GM12878 (cell line): ENCODE results near the gene ATG5. TPM values are rescaled to one million over a fixed set of nuclear protein-coding genes. Genes with fewer than 3 reads are reported as not detected.
A peak's percentile ranks its signal among the peaks of the same experiment; 100 is the strongest.

Experiments used
- ATAC-seq: fragments of 200-7000 bp; cut with Tn5 transposase; 3 replicates; pipeline ENCODE4 v1.9.1; 2020; ENCODE audit warnings: mild to moderate bottlenecking, moderate library complexity
- BruUV-seq: library from RNA; stranded (reverse); fragments of 400-500 nt; replicated peaks from 2 replicates; lab custom pipeline; 2021; lab: Mats Ljungman, UMichigan
- CTCF ChIA-PET: fragments of 300-600 bp; sonication (Branson Sonifier 250); formaldehyde crosslinking; extraction: SDS; loops from one replicate; lab custom pipeline; 2021; ENCODE audit warnings: inconsistent platforms; lab: Yijun Ruan, JAX
- POLR2A ChIA-PET: fragments of 350-600 bp; formaldehyde crosslinking; extraction: SDS; loops from one replicate; lab custom pipeline; 2021; ENCODE audit warnings: inconsistent platforms; lab: Charles Lee
- RAD21 ChIA-PET: fragments of 300-600 bp; sonication (Branson Sonifier 250); formaldehyde crosslinking; loops from one replicate; lab custom pipeline; 2023; ENCODE audit warnings: antibody characterized with exemption; ENCODE audit not compliant: unreplicated experiment; lab: Charles Lee
- SMC1A ChIA-PET: fragments of 300-600 bp; sonication (Branson Sonifier 250); formaldehyde crosslinking; loops from one replicate; lab custom pipeline; 2023; ENCODE audit not compliant: unreplicated experiment, uncharacterized antibody; lab: Charles Lee
- DNase-seq: peaks from one replicate; pipeline ENCODE4 v3.0.0-alpha.2; 2011; ENCODE audit warnings: low read depth, low spot score
- FAIRE-seq: peaks from 3 replicates; lab custom pipeline; 2011; peaks lifted over from hg19 to GRCh38; lab: Jason Lieb, UNC
- H2AFZ ChIP-seq: 2 replicates; pipeline ENCODE4 v1.6.0; 2011; ENCODE audit warnings: low read depth, low read length, control low read depth; ENCODE audit not compliant: control insufficient read depth
- H3K27ac ChIP-seq: 2 replicates; pipeline ENCODE4 v1.5.1; 2011; ENCODE audit warnings: control low read depth; ENCODE audit not compliant: control insufficient read depth, insufficient read depth
- H3K27me3 ChIP-seq, 2 experiments: replicated peaks in 1 of 2; 2 replicates each; pipeline versions ENCODE4 v1.6.0 to v1.6.1; 2011; ENCODE audit warnings: low read length in 1 of 2; ENCODE audit not compliant: control insufficient read depth in 2 of 2, insufficient read depth in 2 of 2
- H3K36me3 ChIP-seq, 2 experiments: 2 replicates each; pipeline ENCODE4 v1.5.1; 2011; ENCODE audit warnings: low read length in 1 of 2; ENCODE audit not compliant: control insufficient read depth in 2 of 2, insufficient read depth in 2 of 2
- H3K4me1 ChIP-seq: 2 replicates; pipeline ENCODE4 v1.6.1; 2011; ENCODE audit warnings: mild to moderate bottlenecking, low read length, moderate library complexity, mixed read lengths; ENCODE audit not compliant: control insufficient read depth, insufficient read depth
- H3K4me2 ChIP-seq: 2 replicates; pipeline ENCODE4 v1.6.0; 2011; ENCODE audit warnings: control low read depth; ENCODE audit not compliant: control insufficient read depth, insufficient read depth
- H3K4me3 ChIP-seq: fragments of 200-600 bp; sonication (generic); 2 replicates; pipeline ENCODE4 v1.5.1; 2016
- H3K79me2 ChIP-seq: 2 replicates; pipeline ENCODE4 v1.6.0; 2011; ENCODE audit warnings: low read length; ENCODE audit not compliant: control insufficient read depth, insufficient read depth
- H3K9ac ChIP-seq: 2 replicates; pipeline ENCODE4 v1.8.0; 2011; ENCODE audit warnings: low read length, control low read depth, mixed read lengths; ENCODE audit not compliant: control insufficient read depth, insufficient read depth
- H3K9me3 ChIP-seq: replicated peaks from 3 replicates; pipeline ENCODE4 v1.5.1; 2011; ENCODE audit warnings: mild to moderate bottlenecking, low read length; ENCODE audit not compliant: control insufficient read depth, insufficient read depth
- H4K20me1 ChIP-seq: 2 replicates; pipeline ENCODE4 v1.6.0; 2011; ENCODE audit not compliant: control insufficient read depth, insufficient read depth
- BMI1 ChIP-seq: fragments of 450-650 bp; IDR thresholded peaks from 2 replicates; pipeline ENCODE4 v1.6.1; 2016; ENCODE audit warnings: mild to moderate bottlenecking, moderate library complexity, borderline replicate concordance
- DPF2 ChIP-seq: fragments of 450-650 bp; IDR thresholded peaks from 2 replicates; pipeline ENCODE4 v1.6.1; 2017; ENCODE audit warnings: mild to moderate bottlenecking
- EZH2 ChIP-seq: IDR thresholded peaks from 2 replicates; pipeline ENCODE4 v1.6.1; 2012; ENCODE audit warnings: low read depth, mild to moderate bottlenecking, control low read depth, inconsistent platforms, low read length, borderline replicate concordance; ENCODE audit not compliant: control insufficient read depth
- HDGF ChIP-seq: fragments of 450-650 bp; IDR thresholded peaks from 2 replicates; pipeline ENCODE4 v1.6.1; 2016; ENCODE audit warnings: antibody characterized with exemption
- RUNX3 ChIP-seq: IDR thresholded peaks from 2 replicates; pipeline ENCODE4 v1.6.1; 2012; ENCODE audit warnings: low read length, inconsistent platforms
- SUZ12 ChIP-seq: fragments of 200-600 bp; sonication (generic); IDR thresholded peaks from one replicate; pipeline ENCODE4 v1.6.1; 2018; ENCODE audit warnings: antibody characterized with exemption, mild to moderate bottlenecking; ENCODE audit not compliant: unreplicated experiment
- ZNF274 ChIP-seq: IDR thresholded peaks from one replicate; pipeline ENCODE4 v1.8.0; 2011; ENCODE audit not compliant: insufficient read length, insufficient read depth
- ZNF384 ChIP-seq: IDR thresholded peaks from 2 replicates; pipeline ENCODE4 v1.6.1; 2012; ENCODE audit warnings: low read depth, mild to moderate bottlenecking, low read length, improper control_type of control experiment, borderline replicate concordance
- WGBS: methylation state at CpG from one replicate; pipeline ENCODE4 v1.1.6; 2016; ENCODE audit warnings: low lambda C conversion rate; ENCODE audit not compliant: insufficient replicate concordance, insufficient coverage; ENCODE audit errors: missing lambda C conversion rate; 5-methylcytosine and 5-hydroxymethylcytosine counted together
- in situ Hi-C: fragments of 300-500 bp; cut with MboI; formaldehyde crosslinking; loops from 9 replicates; pipeline ENCODE4 v1.14.3; 2018; ENCODE audit warnings: mixed read lengths
- intact Hi-C: fragments of 100-400 bp; cut with micrococcal nuclease; formaldehyde crosslinking; loops from one replicate; pipeline ENCODE4 v1.14.2; 2022; ENCODE audit not compliant: unreplicated experiment
- polyA plus RNA-seq, 11 experiments: library from polyadenylated mRNA; depleted of rRNA in 4 of 11; unstranded in 6 of 11; stranded (reverse) in 5 of 11; fragments of >200 nt; fragmentation: Nextera tagmentation in 4 of 11; fragmentation: Illumina TruSeq in 1 of 11; extraction: Ambion mirVana in 4 of 11; extraction: Trizol in 1 of 11; gene quantifications; 1 replicate in 1 of 11; 2 replicates in 10 of 11; pipeline versions ENCODE4 v1.2.1 to v1.2.3, GENCODE V29; 2011 to 2016; ENCODE audit warnings: inconsistent platforms in 2 of 11, missing spikeins in 2 of 11, low read depth in 1 of 11
- total RNA-seq, 4 experiments: library from RNA; depleted of rRNA in 3 of 4; stranded (reverse); fragments of >200 nt in 3 of 4; fragmentation: Illumina TruSeq in 1 of 4; extraction: Trizol in 1 of 4; gene quantifications; 2 replicates each; pipeline versions ENCODE4 v1.2.1 to v1.2.3, GENCODE V29; 2013 to 2021
- TF ChIP-seq, protein P1 (sequence below): IDR thresholded peaks from 2 replicates; pipeline ENCODE4 v1.6.1; 2011; ENCODE audit warnings: borderline replicate concordance, low read depth, mild to moderate bottlenecking, moderate library complexity, low read length; ENCODE audit not compliant: insufficient read depth, poor library complexity, severe bottlenecking
- TF ChIP-seq, protein P2 (sequence below): fragments of 450-650 bp; IDR thresholded peaks from 2 replicates; pipeline ENCODE4 v1.6.1; 2017; ENCODE audit warnings: low read depth, mild to moderate bottlenecking, moderate library complexity

The ATG5 gene
- total and polyA plus RNA-seq, 10 of the 15 experiments (the other 5 are each of a cell fraction or from before 2014, with no cell fraction given) = 12.9 to 51.8 (median 23.9) TPM

DNA sequence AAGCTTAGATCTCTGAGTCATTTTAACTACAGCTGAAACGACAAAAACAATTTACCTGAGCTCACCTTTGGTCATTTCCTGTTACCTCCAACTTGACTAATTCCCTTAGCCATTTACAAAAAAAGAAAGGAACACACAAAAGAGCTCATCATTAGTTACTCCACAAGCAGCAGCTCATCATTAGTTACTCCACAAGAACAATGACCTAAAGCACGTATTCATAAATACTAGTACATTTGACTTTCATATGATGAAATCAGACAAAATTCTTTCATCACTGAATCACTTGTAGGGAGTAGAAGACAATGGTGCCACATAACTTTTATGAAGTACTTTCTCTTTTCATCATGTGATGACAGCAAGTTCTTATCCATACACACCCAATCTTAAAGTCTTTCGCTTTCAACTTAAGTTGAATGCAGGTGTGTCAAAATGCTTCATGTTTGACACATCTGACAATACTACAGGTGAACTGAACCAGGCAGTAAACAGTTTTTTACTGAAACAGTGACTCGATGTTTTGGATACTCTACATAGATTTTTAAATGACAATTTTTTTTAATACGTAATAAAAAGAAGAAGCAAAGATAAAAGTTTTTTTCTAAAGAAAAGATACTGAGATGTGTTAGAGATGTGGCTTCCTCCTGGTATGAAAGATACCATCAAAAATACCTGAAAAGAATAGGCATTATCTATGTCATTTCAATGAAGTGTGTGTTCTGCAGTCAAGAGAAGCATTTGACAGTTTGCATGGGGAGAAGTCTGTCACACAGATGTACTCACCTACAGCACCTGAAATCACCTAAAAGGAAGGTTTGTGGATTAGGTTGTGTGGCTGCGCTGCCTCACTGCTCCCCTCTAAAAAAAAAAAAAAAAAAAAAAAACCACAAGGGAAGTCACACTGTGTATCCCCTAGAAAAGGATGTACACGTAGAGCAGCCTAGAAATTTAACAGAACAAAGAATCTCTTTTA, 130.3 kb downstream of the ATG5 start:
- intact Hi-C loops = no loop called here
- ATAC-seq = peak; percentile 56
- DNase-seq = no peak

More for the DNA sequence above, 130.3 kb downstream of the ATG5 start:
- CTCF ChIA-PET = interaction anchor here (0.6 to 2.5 kb wide), 11 partner anchors 9 to 843 kb away, joined by 3 to 13 read pairs (median 3); no protein-coding TSS in a partner anchor
- TF ChIP-seq EZH2 (no peak), ZNF384 (peak; percentile 78), SUZ12 (no peak), ZNF274 (no peak), RUNX3 (peak; percentile 77), DPF2 (no peak), HDGF (no peak), BMI1 (no peak)
- TF ChIP-seq, protein P1, sequence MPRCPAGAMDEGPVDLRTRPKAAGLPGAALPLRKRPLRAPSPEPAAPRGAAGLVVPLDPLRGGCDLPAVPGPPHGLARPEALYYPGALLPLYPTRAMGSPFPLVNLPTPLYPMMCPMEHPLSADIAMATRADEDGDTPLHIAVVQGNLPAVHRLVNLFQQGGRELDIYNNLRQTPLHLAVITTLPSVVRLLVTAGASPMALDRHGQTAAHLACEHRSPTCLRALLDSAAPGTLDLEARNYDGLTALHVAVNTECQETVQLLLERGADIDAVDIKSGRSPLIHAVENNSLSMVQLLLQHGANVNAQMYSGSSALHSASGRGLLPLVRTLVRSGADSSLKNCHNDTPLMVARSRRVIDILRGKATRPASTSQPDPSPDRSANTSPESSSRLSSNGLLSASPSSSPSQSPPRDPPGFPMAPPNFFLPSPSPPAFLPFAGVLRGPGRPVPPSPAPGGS = no peak
- TF ChIP-seq, protein P2, sequence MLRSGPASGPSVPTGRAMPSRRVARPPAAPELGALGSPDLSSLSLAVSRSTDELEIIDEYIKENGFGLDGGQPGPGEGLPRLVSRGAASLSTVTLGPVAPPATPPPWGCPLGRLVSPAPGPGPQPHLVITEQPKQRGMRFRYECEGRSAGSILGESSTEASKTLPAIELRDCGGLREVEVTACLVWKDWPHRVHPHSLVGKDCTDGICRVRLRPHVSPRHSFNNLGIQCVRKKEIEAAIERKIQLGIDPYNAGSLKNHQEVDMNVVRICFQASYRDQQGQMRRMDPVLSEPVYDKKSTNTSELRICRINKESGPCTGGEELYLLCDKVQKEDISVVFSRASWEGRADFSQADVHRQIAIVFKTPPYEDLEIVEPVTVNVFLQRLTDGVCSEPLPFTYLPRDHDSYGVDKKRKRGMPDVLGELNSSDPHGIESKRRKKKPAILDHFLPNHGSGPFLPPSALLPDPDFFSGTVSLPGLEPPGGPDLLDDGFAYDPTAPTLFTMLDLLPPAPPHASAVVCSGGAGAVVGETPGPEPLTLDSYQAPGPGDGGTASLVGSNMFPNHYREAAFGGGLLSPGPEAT = no peak
- TF ChIP-seq, all 136 proteins: peak for 2
- Histone ChIP-seq H3K4me3 (no peak overlapping the region), H3K36me3 (no peaks in the 10 kb centered on the region; a peak in 1 of 4 replicates), H3K4me2 (peak overlapping the region; percentile 24; the same call in 1 of the 2 replicates), H3K79me2 (no peaks in the 10 kb centered on the region), H3K9ac (no peak overlapping the region), H3K4me1 (peaks cover 11% of the 10 kb centered on the region; the same call in 1 of the 2 replicates), H2AFZ (no peak overlapping the region), H4K20me1 (no peaks in the 10 kb centered on the region), H3K9me3 (no peaks in the 10 kb centered on the region; the same call in 2 of the 3 replicates), H3K27me3 (no peaks in the 10 kb centered on the region), H3K27ac (peak overlapping the region; percentile 37; the same call in 1 of the 2 replicates)
- 24% methylated on average over 7 of the region's 7 CpGs for WGBS
- ChIA-PET POLR2A (interaction anchor here (0.6 to 0.8 kb wide), 2 partner anchors 11 to 764 kb away, joined by 3 to 6 read pairs; no protein-coding TSS in a partner anchor), RAD21 (interaction anchor here (0.9 to 1.4 kb wide), 3 partner anchors 13 to 106 kb away, joined by 4 to 5 read pairs (median 4); no protein-coding TSS in a partner anchor), SMC1A (interaction anchor here (0.7 to 2.1 kb wide), 7 partner anchors 9 to 78 kb away, joined by 3 to 12 read pairs (median 3); no protein-coding TSS in a partner anchor)
- FAIRE-seq = no peak
- BruUV-seq = no TSS peak
- in situ Hi-C loops = no loop called here
